ENCODE data around the gene C9orf85.

Gene C9orf85

GRCh38 chr9:71918419-71918818 lies 7.0 kb downstream of the C9orf85 start:
- H3K9me3 Mint-ChIP-seq: peaks cover 21% of the 10 kb centered on the region
- no peak for TF ChIP-seq CTCF (IDR thresholded peaks at IDR 0.05)
- H3K4me3 Mint-ChIP-seq: no peak overlapping the region
- no peaks in the 10 kb centered on the region for H3K27me3 Mint-ChIP-seq (ENCODE audit: low read depth, poor library complexity)
- no peak for DNase-seq
- peaks cover 13% of the 10 kb centered on the region for H3K4me1 Mint-ChIP-seq
- peaks cover 51% of the 10 kb centered on the region for H3K36me3 Mint-ChIP-seq (ENCODE audit: low read depth)
- no peak overlapping the region for H3K27ac Mint-ChIP-seq

- Mint-ChIP-seq H3K27me3 (ENCODE audit: low read depth, poor library complexity) (no peaks in the 10 kb centered on the region), H3K4me3 (no peak overlapping the region), H3K36me3 (ENCODE audit: low read depth) (peaks cover 50% of the 10 kb centered on the region), H3K4me1 (no peaks in the 10 kb centered on the region), H3K27ac (no peak overlapping the region), H3K9me3 (peaks cover 21% of the 10 kb centered on the region)
- TF ChIP-seq CTCF (IDR thresholded peaks at IDR 0.05): no peak
- no peak for DNase-seq
Measured at GRCh38 chr9:71920456-71921189, 9.2 kb downstream of the C9orf85 start.

GRCh38 chr9:71921190-71921814 lies 9.9 kb downstream of the C9orf85 start:
- H3K27ac Mint-ChIP-seq: no peak overlapping the region
- H3K9me3 Mint-ChIP-seq: peaks cover 21% of the 10 kb centered on the region

GRCh38 chr9:71924576-71924975 lies 13.1 kb downstream of the C9orf85 start:
- H3K27ac Mint-ChIP-seq: no peak overlapping the region
- TF ChIP-seq CTCF (IDR thresholded peaks at IDR 0.05): no peak
- H3K36me3 Mint-ChIP-seq (ENCODE audit: low read depth): peaks cover 22% of the 10 kb centered on the region
- peaks cover under 1% of the 10 kb centered on the region for H3K9me3 Mint-ChIP-seq
- H3K4me1 Mint-ChIP-seq: no peaks in the 10 kb centered on the region
- H3K4me3 Mint-ChIP-seq: no peak overlapping the region
- DNase-seq: no peak
- H3K27me3 Mint-ChIP-seq (ENCODE audit: low read depth, poor library complexity): no peaks in the 10 kb centered on the region

More at GRCh38 chr9:71921190-71921814, 9.9 kb downstream of the C9orf85 start:
- Mint-ChIP-seq H3K4me1 (no peaks in the 10 kb centered on the region), H3K4me3 (no peak overlapping the region), H3K27me3 (ENCODE audit: low read depth, poor library complexity) (no peaks in the 10 kb centered on the region), H3K36me3 (ENCODE audit: low read depth) (peaks cover 50% of the 10 kb centered on the region)
- no peak for TF ChIP-seq CTCF (IDR thresholded peaks at IDR 0.05)
- no peak for DNase-seq

GRCh38 chr9:71925834-71926233 lies 14.4 kb downstream of the C9orf85 start:
- no peak for TF ChIP-seq CTCF (IDR thresholded peaks at IDR 0.05)
- no peak for DNase-seq
- peaks cover 2% of the 10 kb centered on the region for H3K4me1 Mint-ChIP-seq
- H3K36me3 Mint-ChIP-seq (ENCODE audit: low read depth): peaks cover 17% of the 10 kb centered on the region
- no peak overlapping the region for H3K27ac Mint-ChIP-seq
- H3K27me3 Mint-ChIP-seq (ENCODE audit: low read depth, poor library complexity): no peaks in the 10 kb centered on the region
- no peak overlapping the region for H3K4me3 Mint-ChIP-seq
- H3K9me3 Mint-ChIP-seq: no peaks in the 10 kb centered on the region

- H3K27me3 Mint-ChIP-seq (ENCODE audit: low read depth, poor library complexity): no peaks in the 10 kb centered on the region
- DNase-seq: no peak
- peaks cover 6% of the 10 kb centered on the region for H3K9me3 Mint-ChIP-seq
- H3K4me3 Mint-ChIP-seq: no peak overlapping the region
- no peak overlapping the region for H3K27ac Mint-ChIP-seq
- no peak for TF ChIP-seq CTCF (IDR thresholded peaks at IDR 0.05)
- peaks cover 17% of the 10 kb centered on the region for H3K36me3 Mint-ChIP-seq (ENCODE audit: low read depth)
- peaks cover 6% of the 10 kb centered on the region for H3K4me1 Mint-ChIP-seq
Measured at GRCh38 chr9:71928376-71928775, 16.9 kb downstream of the C9orf85 start.
